Tibial artery (tissue), 4 donors: ENCODE results near the gene CPZ.

ENCODE experiments used
- DNase-seq, 2 donors: peaks; one replicate each; pipeline ENCODE4 v3.0.0-alpha.2; 2019
- H3K27ac ChIP-seq, 2 donors: fragments of 200-600 bp; sonication (generic) in 1 of 2; 1 replicate in 1 of 2; 2 replicates in 1 of 2; pipeline ENCODE4 v1.5.1; 2018 to 2019; ENCODE audit warnings: mild to moderate bottlenecking in 1 of 2
- H3K27me3 ChIP-seq, 2 donors: fragments of 200-600 bp; sonication (generic) in 1 of 2; one replicate each; pipeline versions ENCODE4 v1.5.1 to v1.6.0; 2016 to 2019
- H3K36me3 ChIP-seq, 3 donors: fragments of 200-600 bp; sonication (generic) in 2 of 3; one replicate each; pipeline ENCODE4 v1.5.1; 2016 to 2019; ENCODE audit warnings: mild to moderate bottlenecking in 2 of 3
- H3K4me1 ChIP-seq, 4 donors: fragments of 200-600 bp; sonication (generic) in 2 of 4; 1 replicate in 3 of 4; 2 replicates in 1 of 4; pipeline ENCODE4 v1.5.1; 2016 to 2019
- H3K4me3 ChIP-seq, 2 donors: fragments of 200-600 bp; sonication (generic) in 1 of 2; 1 replicate in 1 of 2; 2 replicates in 1 of 2; pipeline ENCODE4 v1.5.1; 2018 to 2019; ENCODE audit warnings: mild to moderate bottlenecking in 2 of 2
- H3K9me3 ChIP-seq, 3 donors: fragments of 200-600 bp; sonication (generic) in 1 of 3; one replicate each; pipeline ENCODE4 v1.5.1; 2016 to 2019
- intact Hi-C: fragments of 100-400 bp; cut with DNase I; formaldehyde crosslinking; loops from one replicate; pipeline ENCODE4 v1.15.0; 2023; ENCODE audit warnings: low total_unique reads
- TF ChIP-seq, protein P1 (sequence below), 2 experiments: fragments of 200-600 bp in 1 of 2; fragments of 450-650 bp in 1 of 2; IDR thresholded peaks; one replicate each; pipeline ENCODE4 v1.5.1; 2017 to 2019; ENCODE audit warnings: antibody characterized with exemption in 2 of 2, mild to moderate bottlenecking in 1 of 2, moderate library complexity in 1 of 2

CPZ gene

DNA sequence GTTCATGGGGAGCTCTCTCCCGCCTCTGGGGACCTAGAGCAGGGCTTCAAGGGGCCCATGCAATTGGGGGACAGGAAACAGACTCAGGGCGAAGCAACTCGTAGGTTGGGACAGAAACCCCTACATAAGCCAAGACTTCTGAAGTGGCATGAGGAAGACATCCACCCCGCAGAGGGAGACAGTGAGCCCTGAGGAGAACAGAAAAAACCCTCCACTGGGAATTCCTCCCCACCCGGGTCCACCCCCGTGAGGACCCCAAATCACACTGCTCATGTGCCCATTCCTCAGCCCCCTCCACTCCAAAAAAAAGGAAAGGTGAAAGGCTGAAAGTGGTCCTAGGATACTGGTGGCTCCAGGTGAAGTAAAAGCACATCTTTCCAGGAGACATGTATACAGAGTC is 74.0 kb downstream of the CPZ start:
- TF ChIP-seq, protein P1, sequence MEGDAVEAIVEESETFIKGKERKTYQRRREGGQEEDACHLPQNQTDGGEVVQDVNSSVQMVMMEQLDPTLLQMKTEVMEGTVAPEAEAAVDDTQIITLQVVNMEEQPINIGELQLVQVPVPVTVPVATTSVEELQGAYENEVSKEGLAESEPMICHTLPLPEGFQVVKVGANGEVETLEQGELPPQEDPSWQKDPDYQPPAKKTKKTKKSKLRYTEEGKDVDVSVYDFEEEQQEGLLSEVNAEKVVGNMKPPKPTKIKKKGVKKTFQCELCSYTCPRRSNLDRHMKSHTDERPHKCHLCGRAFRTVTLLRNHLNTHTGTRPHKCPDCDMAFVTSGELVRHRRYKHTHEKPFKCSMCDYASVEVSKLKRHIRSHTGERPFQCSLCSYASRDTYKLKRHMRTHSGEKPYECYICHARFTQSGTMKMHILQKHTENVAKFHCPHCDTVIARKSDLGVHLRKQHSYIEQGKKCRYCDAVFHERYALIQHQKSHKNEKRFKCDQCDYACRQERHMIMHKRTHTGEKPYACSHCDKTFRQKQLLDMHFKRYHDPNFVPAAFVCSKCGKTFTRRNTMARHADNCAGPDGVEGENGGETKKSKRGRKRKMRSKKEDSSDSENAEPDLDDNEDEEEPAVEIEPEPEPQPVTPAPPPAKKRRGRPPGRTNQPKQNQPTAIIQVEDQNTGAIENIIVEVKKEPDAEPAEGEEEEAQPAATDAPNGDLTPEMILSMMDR (IDR thresholded peaks at IDR 0.05) = no peak
- peaks cover 0 to 18% of the 10 kb centered on the region in 2 donors for H3K27me3 ChIP-seq
- intact Hi-C loops = no loop called here
- H3K9me3 ChIP-seq = no peaks in the 10 kb centered on the region
- no peak overlapping the region for H3K4me3 ChIP-seq
- DNase-seq = no peak
- H3K4me1 ChIP-seq = no peaks in the 10 kb centered on the region
- H3K27ac ChIP-seq = no peak overlapping the region
- H3K36me3 ChIP-seq = no peaks in the 10 kb centered on the region
